Islet of Langerhans (tissue), 1 donor: ENCODE results near the gene ERICH2.
"Not testable (repeated sequence)": the region's sequence is repeated elsewhere in the genome, so short reads cannot be mapped to it uniquely, and the experiment has no call there.

ENCODE experiments used
- FAIRE-seq: peaks from one replicate; lab custom pipeline; 2011; peaks lifted over from hg19 to GRCh38; lab: Jason Lieb, UNC

Gene ERICH2

GRCh38 chr2:170770008-170770605, at the start of gene ERICH2:
Gene ERICH2 (plus strand): TSS chr2:170770378. CDS start chr2:170770682, 304 bp downstream.
- peak; percentile 70 for FAIRE-seq

- FAIRE-seq, result no peak
Measured at GRCh38 chr2:170721678-170722077, 48.5 kb upstream of the ERICH2 start.

- no peak for FAIRE-seq
Measured at GRCh38 chr2:170722301-170722700, 47.9 kb upstream of the ERICH2 start.

- FAIRE-seq, result no peak
Measured at GRCh38 chr2:170723446-170723958, 46.7 kb upstream of the ERICH2 start.

- FAIRE-seq, result no peak
Measured at GRCh38 chr2:170733798-170734600, 36.2 kb upstream of the ERICH2 start.

GRCh38 chr2:170734601-170735000, 35.6 kb upstream of the ERICH2 start:
- FAIRE-seq, result not testable (repeated sequence)

- no peak for FAIRE-seq
Measured at GRCh38 chr2:170736628-170737027, 33.5 kb upstream of the ERICH2 start.

GRCh38 chr2:170737406-170737805, 32.8 kb upstream of the ERICH2 start:
- FAIRE-seq, result no peak

GRCh38 chr2:170737821-170738220, 32.4 kb upstream of the ERICH2 start:
- FAIRE-seq, result no peak

- no peak for FAIRE-seq
Measured at GRCh38 chr2:170739048-170739447, 31.1 kb upstream of the ERICH2 start.

GRCh38 chr2:170739507-170740046, 30.6 kb upstream of the ERICH2 start:
- no peak for FAIRE-seq

- FAIRE-seq, result no peak
Measured at GRCh38 chr2:170740660-170741059, 29.5 kb upstream of the ERICH2 start.

GRCh38 chr2:170742000-170742399, 28.2 kb upstream of the ERICH2 start:
- no peak for FAIRE-seq

- no peak for FAIRE-seq
Measured at GRCh38 chr2:170742896-170743529, 27.2 kb upstream of the ERICH2 start.

- FAIRE-seq, result no peak
Measured at GRCh38 chr2:170743530-170744239, 26.5 kb upstream of the ERICH2 start.

- FAIRE-seq, result no peak
Measured at GRCh38 chr2:170744248-170745002, 25.8 kb upstream of the ERICH2 start.

GRCh38 chr2:170745305-170745704, 24.9 kb upstream of the ERICH2 start:
- no peak for FAIRE-seq

- FAIRE-seq, result no peak
Measured at GRCh38 chr2:170747921-170748320, 22.3 kb upstream of the ERICH2 start.

GRCh38 chr2:170751555-170751954, 18.6 kb upstream of the ERICH2 start:
- not testable (repeated sequence) for FAIRE-seq

GRCh38 chr2:170761572-170761971, 8.6 kb upstream of the ERICH2 start:
- FAIRE-seq, result no peak

- no peak for FAIRE-seq
Measured at GRCh38 chr2:170762760-170763159, 7.4 kb upstream of the ERICH2 start.
